SJCRH30 (cell line): ENCODE data around the gene APC2. TPM values are rescaled to one million over a fixed set of nuclear protein-coding genes. Genes with fewer than 3 reads are reported as not detected.

Experiments
- total RNA-seq: library from RNA; depleted of rRNA; stranded (reverse); fragments of >200 nt; shearing (Covaris generic); gene quantifications from 2 replicates; pipeline ENCODE4 v1.2.3, GENCODE V29; 2014; rRNA removed

The APC2 gene
- total RNA-seq, 1 experiment from 2014 or later = 0.24 TPM

Other genes starting within 250 kb of the APC2 start
- gene STK11, start 244.3 kb upstream of the APC2 start, total RNA-seq = 40.4 and 43.6 TPM in 2 replicates
- 1.2 and 1.9 TPM in 2 replicates for gene CBARP, start 212.1 kb upstream of the APC2 start, total RNA-seq
- 25.5 and 32.2 TPM in 2 replicates for gene ATP5F1D, start 208.4 kb upstream of the APC2 start, total RNA-seq
- 9.1 TPM in 2 replicates for gene MIDN, start 201.5 kb upstream of the APC2 start, total RNA-seq
- 159 and 181 TPM in 2 replicates for gene CIRBP, start 180.8 kb upstream of the APC2 start, total RNA-seq
- 22.3 and 25.1 TPM in 2 replicates for gene FAM174C, start 174.6 kb upstream of the APC2 start, total RNA-seq
- gene EFNA2, start 164.2 kb upstream of the APC2 start, total RNA-seq = 1.0 and 2.8 TPM in 2 replicates
- gene NDUFS7, start 66.2 kb upstream of the APC2 start, total RNA-seq = 31.4 and 39.6 TPM in 2 replicates
- 13.7 and 15.2 TPM in 2 replicates for gene GAMT, start 48.6 kb upstream of the APC2 start, total RNA-seq
- 132 and 138 TPM in 2 replicates for gene DAZAP1, start 42.5 kb upstream of the APC2 start, total RNA-seq
- 1,359 and 1,591 TPM in 2 replicates for gene RPS15, start 11.7 kb upstream of the APC2 start, total RNA-seq
- 26.6 and 29.4 TPM in 2 replicates for gene C19orf25, start 29.1 kb downstream of the APC2 start, total RNA-seq
- gene PCSK4, start 40.2 kb downstream of the APC2 start, total RNA-seq = 0.58 and 1.1 TPM in 2 replicates
- 0.41 and 0.45 TPM in 2 replicates for gene REEP6, start 41.1 kb downstream of the APC2 start, total RNA-seq
- gene ADAMTSL5, start 62.9 kb downstream of the APC2 start, total RNA-seq = 0.77 and 0.79 TPM in 2 replicates
- not detected in 2 replicates for gene PLK5, start 74.0 kb downstream of the APC2 start, total RNA-seq
- gene MEX3D, start 118.2 kb downstream of the APC2 start, total RNA-seq = 47.5 and 49.2 TPM in 2 replicates
- 99.8 and 103 TPM in 2 replicates for gene MBD3, start 142.7 kb downstream of the APC2 start, total RNA-seq
- gene UQCR11, start 155.3 kb downstream of the APC2 start, total RNA-seq = 95.0 and 100 TPM in 2 replicates
- gene TCF3, start 202.5 kb downstream of the APC2 start, total RNA-seq = 81.8 and 95.8 TPM in 2 replicates